Endometrium (tissue), 2 donors: ENCODE data around the gene ACAN.

Source experiments
- FAIRE-seq: peaks from 2 replicates; lab custom pipeline; 2012; peaks lifted over from hg19 to GRCh38; lab: Jason Lieb, UNC
- donor health status: control.
- donor health status: control.

ACAN gene

GRCh38 chr15:88803241-88803919 is at the start of gene ACAN:
Gene ACAN, plus strand, starts transcription at chr15:88803436. Its CDS starts 32,771 bp downstream, at chr15:88836207.
- FAIRE-seq = no peak

- no peak for FAIRE-seq
Measured at GRCh38 chr15:88756521-88756920, 46.7 kb upstream of the ACAN start.

DNA sequence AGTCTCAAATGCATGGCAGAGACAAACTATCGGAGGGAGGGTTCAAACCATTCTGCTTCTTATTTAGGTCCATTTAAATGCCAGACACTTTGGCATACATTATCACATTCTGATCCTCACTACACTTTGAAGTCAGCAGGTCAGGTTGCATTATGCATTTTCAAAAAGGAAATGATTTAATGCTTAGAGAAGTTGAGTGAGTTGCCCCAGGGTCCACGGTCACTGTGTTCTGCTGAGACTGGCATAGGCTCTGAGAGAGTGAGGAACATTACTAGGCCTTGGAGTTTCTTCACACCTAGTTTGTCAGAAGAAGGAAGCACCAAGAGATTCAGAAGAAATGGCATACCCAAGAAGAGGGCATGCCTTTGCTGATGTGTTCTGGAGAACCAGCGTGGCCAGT is 46.3 kb upstream of the ACAN start:
- FAIRE-seq = no peak

DNA sequence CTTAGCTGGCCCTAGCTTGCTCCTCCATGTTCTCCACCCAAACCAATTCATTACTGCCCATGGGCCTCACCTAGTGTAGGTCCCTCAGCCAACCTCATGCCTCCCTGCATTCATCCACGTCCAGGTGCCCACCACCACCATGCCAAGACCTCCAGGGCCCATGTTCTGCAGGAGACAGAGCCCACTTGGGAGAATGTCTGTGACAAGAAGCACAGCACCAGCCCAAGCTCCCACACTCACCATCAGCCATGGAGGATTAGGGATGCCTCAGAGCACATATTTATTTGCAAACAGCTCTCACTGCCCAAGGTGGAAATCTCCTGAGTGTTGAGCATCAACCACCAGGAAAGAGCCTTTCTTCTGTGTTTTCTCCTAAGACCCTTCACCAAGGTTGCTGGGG is 43.4 kb upstream of the ACAN start:
- FAIRE-seq = no peak

- no peak for FAIRE-seq
Measured at GRCh38 chr15:88764448-88764847, 38.8 kb upstream of the ACAN start.

DNA sequence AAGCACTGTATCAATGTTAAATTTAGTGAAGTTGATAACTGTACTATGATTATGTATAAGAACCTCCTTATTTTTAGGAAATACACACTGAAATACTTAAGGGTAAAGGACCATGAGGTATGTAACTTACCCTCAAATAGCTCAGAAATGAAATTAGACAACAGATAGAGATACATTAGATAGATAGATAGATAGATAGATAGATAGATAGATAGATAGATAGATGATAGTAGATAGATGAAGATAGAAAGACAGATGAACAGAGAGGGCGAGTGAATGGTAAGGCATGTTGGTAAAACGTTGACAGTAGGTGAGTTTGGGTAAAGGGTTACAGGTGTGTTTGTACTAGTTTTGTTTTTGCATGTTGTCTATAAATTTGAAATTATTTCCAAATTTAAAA is 38.0 kb upstream of the ACAN start:
- no peak for FAIRE-seq

DNA sequence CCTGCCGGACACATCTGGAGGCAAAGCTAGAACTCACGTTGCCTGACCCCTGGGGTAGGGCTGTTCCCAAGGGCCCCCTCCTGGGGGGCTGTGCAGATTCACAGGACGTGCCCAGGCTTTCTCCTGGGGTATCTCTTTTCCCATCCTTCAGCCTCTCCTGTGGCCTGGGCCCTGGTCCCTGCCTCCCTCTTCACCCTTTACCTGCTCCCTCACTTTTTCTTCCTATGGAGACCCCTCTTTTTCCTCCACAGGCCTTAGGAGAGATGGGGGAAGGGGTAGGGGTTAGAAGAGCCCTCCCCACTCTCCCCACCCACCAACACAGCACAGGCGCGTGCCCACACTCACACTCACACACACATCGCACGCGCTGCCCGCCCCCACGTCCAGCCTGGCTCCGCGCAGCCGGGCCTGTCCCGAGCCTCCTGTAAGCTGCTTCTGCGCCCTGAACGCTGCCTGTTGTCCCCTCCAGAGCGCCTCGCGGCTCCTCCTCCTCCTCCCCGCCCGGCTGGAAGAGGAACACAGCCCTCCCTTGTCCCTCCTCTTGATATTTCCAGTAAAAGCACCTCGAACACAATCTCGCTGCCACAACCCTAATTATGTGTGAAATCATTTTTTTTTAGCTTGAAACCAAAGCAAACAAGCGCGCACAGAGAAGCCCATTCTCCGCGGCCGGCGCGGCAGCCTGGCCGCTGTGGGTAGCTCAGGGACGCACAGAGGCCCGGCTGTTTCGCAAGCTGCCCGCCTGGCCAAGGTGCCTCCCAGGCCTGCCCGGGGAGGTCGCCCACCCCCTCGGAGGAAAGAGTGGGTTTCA is 33.9 kb upstream of the ACAN start:
- no peak for FAIRE-seq

GRCh38 chr15:88775776-88776175 is 27.5 kb upstream of the ACAN start:
- no peak for FAIRE-seq

DNA sequence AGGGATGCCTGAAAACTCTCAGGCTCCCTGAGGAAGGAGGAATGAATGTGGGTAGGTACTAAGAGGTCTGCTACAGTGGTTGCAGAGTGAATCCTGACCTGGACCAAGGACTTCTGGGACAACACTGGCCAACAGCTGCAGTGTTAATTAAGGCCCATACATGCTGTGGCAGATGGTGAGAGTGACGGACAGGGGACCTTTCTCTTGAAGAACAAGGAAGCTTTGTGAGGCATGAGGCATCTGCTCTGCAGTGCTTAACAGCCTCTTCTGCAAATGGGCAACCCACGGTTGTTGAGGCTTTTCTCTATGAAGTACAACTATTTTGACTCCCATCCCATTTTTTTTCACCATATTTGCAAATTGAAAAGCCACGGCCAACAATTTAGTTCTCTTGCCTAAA is 26.6 kb upstream of the ACAN start:
- no peak for FAIRE-seq

DNA sequence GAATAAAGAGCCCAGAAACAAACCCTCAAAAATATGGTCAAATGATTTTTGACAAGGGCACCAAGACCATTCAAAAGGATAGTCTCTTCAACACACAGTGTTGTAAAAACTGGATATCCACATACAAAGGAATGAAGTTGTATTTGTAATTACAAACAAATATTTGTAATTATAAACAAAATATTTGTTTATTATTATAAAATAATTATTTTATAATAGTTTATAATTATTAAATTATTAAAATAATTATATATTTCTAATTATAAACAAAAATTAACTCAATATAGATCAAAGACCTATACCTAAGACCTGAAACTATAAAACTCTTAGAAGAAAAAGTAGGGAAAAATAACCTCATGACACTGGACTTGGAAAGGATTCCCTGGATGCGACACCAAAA is 23.3 kb upstream of the ACAN start:
- no peak for FAIRE-seq

DNA sequence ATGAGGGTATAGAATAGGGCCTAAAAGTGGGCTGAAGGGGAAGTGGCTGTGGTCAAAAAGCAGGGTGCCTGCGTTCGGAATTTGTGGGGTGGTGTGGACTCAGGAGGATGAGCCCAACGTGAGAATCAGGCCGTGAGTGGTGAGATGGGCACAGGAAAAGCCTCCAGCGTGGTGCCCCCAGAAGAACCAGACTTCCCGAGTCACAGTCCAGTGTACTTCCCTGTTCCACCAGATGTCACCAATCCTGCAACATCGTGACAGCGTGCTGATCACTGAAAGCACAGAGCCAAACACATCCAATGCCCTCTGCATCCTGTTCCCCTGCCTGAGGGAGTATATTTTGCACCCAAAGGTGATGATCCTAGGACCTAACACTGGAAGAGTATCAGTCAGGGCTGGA is 20.8 kb upstream of the ACAN start:
- no peak for FAIRE-seq

DNA sequence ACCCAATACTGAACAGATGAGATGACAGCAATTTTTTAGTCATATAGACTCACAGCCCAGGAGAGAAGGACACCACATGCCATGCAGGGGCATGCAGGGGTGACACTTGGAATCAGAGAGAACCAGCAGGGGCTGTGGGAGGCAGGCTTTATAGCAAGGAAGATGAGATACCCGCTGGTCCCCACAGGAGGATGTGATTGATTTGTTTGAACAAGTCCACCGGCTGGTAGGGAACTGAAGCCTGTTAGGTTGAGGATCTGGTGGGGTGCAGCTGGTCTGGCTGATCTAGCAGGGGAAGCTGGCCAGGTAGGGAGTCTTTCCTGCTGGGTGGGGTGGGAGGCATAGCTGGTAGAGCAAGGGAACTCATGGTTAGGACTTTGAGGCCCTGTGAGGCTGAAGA is 18.0 kb upstream of the ACAN start:
- no peak for FAIRE-seq

DNA sequence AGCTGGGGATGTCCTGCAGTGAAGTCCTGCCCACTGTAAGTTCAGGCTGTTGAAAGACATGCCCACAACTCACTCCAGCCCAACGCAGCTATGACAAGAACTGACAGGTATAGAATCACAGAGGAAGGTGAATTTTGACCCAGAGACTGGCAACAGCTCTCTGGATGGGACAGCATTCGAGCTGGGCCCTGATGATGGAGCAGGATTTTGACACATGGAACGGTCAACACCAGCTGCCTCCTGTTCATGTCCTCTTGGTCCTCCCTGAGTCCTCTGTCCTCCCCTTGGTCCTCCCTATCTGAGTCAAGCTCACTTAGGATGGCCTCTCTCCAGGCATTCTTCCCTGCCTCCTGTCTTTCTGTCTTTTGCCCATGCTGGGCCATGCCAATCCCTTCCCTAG is 15.2 kb upstream of the ACAN start:
- FAIRE-seq = no peak

- FAIRE-seq = no peak
Measured at GRCh38 chr15:88788816-88789215, 14.4 kb upstream of the ACAN start.

GRCh38 chr15:88790486-88790885 is 12.8 kb upstream of the ACAN start:
- no peak for FAIRE-seq

- no peak for FAIRE-seq
Measured at GRCh38 chr15:88791637-88792036, 11.6 kb upstream of the ACAN start.

DNA sequence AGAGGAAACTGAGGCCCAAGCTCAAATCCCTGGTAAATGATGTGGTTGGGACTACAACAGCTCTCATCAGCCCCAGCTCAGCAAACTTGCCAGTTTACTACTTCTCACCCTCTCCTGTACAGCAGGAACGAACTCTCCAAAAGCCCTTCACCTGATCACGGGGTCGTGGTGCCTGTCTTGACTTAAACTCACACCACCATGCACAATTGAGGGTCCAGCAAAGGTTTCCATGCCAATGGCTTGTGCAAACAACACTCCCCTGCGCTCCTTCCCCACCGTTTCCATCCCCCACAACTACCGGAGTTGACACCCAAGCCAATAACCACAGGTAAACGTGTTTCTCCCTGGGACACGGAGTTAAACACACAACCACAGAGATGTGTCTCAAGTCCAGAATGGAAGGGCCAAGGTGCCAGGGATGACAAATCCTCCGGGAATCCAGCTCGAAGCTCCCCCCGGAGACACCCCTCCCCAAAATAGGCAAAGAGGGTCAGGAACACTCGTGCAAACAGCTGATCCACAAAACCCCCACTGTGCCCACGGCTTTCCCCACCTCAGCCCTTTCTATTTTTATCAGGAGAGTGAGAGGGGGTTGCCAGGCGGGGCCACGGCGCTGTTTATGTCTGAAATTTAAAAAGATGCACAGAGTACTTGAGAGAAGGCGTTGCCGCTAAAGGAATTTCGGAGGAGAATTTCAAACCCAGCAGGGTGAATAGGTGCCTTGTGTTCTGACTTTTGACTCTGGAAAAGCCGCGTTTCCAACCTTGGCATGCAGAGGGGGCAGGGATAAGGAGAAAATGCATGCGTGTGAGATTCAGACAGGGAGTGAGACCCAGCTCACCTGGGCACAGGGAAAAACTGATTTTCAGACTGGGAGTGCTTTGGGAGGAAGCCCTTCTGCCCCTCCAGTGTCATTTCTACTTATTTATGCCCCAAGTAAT is 10.6 kb upstream of the ACAN start:
- FAIRE-seq = no peak

- no peak for FAIRE-seq
Measured at GRCh38 chr15:88794001-88794400, 9.2 kb upstream of the ACAN start.

- no peak for FAIRE-seq
Measured at GRCh38 chr15:88797663-88798339, 5.4 kb upstream of the ACAN start.

DNA sequence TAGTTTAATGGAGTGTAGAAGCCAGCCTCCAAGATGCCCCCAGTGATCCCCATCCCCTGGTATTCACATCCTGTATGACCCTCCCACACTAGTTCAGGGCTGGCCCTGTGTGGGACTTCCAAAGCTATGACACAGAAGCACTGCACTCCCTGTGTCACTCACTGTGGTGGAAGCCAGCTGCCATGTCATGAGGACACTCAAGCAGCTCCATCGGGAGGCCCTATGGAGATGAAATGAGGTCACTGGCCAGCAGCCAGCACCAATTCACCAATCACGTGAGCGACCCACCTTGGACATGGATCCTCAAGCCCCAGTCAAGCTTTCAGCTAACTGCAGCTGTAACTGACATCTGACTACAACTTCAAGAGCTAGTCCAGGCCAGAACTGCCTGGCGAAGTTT is 3.9 kb upstream of the ACAN start:
- no peak for FAIRE-seq

GRCh38 chr15:88800026-88800425 is 3.2 kb upstream of the ACAN start:
- FAIRE-seq = no peak

DNA sequence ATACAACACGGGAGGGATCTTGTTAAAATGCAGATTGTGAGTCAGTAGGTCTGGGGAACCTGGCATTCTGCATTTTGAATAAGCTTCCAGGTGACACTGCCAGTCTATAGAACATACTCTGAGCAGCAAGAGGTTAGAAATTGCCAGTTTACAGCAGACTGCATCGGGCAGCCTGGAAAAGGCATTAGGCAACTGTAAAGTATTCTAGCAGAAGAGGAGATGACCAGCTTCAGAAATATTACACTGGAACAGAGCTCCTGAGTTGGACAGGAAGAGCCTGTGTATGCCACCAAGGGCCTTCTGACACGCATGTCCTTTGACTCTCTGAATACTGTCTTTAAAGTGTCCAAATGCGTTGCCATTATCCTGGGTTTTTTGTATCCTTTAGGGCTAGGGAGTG is 2.5 kb upstream of the ACAN start:
- FAIRE-seq = no peak
